ENCODE measurements around the gene HOXB7.

HOXB7 gene

DNA sequence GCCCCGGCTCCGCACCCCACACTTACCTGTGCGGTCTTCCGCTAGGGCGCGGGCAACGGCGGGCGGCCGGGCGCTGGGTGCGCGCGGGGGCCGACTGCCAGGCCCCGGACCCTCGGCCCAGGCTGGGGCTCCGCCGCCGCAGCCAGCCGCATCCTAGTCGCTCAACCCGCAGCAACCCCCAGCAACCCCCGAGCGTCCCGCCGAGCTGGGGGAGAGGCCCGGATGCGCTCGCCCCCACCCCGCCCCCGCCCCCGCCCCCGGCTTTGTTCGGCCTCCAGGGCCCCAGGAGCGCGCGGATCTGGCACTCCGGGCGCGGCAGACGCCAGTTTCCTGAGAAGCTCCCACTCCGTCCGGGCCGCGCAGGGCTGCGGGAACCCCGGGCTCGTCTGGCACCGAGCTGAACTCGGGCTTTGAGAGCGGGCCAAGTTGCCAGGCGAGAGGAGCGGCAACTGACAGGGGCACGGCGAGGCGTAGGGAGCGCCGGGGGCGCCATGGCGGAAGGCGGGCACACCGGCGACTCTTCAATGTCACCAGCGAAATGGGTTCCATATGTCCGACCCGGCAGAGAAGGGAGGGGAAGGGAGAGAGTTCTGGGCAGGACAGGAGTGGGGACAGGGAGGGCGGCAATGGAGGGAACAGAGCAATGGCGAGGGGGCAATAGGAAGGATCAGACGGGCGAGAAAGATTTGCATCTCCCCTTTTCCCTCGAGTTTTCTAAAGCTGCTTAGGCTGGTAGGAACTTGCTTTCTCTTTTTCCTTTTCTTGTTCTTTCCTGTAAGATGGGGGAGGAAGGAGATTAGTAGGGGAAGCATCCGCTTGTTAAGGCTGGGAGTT lies 46.4 kb downstream of the HOXB7 start:
- DNase-seq = no peak

DNA sequence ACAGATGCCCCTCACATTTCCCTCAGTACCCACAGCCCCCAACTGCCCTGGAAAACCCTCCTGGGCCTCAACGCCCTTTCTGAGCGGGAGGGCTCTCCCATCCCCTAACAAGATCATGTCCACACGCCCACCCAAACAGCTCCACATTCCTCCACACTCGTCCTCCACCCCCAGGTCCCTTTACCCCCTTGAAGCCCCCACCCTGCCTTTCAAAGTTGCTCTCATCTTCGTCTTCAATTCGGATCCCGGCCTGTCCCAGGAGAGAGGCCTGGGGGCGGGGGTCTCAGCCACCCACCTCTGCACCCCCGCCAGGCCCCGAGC lies 47.0 kb downstream of the HOXB7 start:
- DNase-seq = no peak

DNA sequence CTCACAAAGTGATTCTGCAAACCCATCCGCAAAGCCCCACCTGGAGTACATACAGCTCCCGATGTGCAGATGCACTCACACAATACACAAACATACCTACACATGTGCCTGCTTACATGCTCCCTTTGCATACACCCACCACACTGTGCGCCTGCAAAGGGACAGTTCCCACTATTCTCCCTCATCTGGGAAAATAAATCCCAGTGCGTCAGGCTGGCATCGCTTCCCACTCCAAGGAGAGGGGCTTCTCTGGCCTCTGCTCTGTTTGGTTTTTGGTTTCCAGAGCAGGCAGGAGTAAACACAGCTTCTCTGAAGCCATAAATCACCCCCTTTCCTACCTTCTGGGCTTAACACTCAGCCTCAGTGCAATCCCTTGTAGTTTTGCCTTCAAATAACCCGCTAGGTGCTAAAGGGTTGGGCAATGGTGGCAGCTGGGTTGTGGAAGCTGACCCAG lies 47.4 kb downstream of the HOXB7 start:
- DNase-seq = no peak

DNA sequence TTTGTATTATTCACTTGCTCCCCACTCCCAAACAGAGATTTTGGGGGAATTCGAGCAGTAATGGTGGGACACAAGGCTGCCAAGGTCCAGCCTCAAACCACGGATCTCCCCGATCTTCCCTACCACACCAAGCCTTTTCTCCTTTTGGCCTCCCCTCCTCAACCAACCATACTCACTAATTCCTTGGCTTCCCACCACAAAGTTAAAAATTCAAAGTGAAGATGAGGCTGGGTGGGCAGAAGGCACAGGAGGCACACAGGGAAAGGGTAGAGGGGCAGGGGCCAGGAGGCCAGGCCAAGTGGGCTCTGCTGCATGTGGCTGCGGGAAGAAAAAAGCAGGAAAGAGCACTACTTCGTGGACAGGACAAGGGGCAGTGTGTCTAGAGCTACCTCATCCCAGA lies 47.9 kb downstream of the HOXB7 start:
- DNase-seq = no peak

DNA sequence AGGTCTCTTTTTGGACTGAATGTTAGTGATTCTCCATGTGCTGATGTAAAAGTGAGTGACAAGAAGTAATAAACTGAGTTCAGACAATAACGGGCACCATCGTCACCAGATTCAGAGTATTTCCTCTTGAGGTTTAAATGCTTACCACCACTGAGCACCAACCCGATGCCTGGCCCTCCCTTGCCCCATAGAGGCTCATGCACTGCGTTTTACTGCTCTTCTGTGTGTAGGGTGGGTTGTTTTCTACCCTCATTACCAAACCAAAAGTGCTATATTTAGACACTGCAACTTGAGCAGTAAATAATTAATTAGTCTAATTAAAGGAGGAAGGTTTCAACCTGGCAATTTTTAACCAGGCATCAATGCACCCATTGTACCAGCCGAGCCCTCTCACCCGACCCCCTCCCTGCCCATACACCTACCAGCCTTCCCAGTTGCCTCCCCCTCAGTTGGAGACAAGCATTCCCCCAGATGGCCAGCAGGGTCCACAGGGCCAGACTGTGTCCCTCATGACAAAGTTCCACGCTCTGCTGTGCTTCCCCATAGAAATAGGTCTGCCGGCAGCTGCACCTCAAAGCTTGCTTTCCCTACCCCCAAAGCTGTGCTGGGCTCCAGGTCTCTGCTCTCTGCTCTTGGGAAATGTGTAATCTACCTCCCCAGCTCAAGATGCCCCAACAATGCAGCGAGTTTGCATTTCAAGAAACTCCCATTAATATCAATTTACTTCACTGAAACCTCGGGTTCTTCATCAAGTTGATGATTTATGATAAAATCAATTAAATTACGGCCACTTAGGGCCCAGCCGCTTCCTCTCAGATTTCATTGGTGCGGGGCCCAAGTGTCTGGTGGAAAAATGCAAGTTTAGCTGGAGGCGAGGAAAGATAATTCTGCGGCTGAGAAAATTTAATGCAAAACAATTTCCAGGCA lies 48.7 kb downstream of the HOXB7 start:
- no peak for DNase-seq

DNA sequence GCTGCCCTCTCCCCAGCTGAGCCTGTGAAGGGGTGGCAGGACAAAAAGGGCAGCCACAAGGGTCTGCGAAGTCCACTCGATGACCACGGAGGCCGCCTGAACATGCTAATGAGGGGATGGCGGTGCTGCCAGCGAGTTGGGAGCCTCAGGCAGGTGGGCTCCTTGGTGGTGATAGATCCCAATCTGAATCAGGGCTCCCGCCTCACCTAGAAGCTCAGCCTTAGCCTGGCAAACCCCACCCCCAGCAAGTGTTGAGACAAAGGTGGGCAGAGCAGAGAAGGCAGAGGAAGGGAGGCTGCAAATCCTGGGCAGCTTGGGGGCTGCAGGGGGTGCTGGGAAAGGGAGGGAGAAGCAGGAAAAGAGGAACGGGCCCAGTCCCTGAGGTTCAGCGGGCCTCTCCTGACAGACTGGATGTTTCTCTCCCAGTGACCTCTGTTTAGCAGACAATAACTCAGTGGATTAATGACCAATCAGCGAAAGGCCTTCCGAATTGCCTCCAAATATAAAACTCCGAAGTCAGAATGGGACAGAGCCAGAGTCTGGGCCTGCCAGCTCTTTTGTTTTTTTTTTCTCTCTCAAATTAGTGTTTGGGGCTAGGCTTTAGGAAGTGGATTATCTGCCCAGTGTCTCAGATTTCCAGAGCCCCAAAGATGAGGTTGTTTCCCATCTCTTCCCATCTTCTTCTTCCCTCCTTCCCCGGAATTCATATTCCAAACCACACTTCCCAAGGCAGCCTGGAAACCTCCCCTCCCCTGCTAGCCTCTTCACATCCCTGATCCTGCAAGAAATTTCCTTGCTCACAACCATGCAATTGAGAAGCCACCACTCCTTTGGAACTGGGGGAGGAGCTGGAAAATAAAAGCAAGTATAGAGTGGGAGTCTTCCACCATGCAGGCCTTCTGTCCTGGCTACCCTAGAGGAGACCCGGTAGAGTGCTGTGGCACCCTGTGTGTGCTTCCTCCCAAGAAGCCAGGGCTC lies 50.7 kb downstream of the HOXB7 start:
- no peak for DNase-seq

DNA sequence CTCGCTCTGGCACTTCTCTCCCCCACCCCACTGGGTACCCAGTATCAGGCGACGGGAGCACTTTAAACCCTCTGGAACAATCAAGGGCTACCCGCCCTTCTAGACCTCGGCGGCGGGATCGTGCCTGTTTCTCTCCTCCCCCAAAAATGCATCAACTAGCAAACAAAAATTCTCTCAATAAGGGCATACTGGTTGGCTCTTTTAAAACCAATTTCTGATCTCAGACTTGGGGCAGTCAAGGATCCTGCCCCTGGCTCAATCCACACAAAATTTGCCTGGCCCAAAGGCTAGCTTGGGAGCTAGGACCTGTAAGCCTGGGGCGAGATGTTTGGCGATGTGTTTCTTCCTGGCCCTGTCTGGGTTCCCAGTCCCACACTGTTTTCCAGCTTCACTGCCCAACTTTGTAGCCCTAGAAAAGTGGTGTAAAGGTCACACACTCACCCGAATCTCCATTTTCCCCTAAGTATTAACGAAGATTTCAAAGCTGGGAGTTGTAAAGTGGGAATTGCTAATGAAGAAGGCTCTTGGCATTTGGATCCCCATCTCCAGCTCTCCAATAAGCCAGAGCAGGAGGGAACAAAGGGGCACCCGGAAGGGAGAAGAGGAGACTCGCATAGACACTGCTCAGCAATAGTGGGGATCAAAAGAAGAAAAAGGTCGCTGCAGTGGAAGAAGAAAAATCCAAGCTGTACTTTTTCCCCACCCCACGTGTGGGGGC lies 51.5 kb downstream of the HOXB7 start:
- DNase-seq = no peak

DNA sequence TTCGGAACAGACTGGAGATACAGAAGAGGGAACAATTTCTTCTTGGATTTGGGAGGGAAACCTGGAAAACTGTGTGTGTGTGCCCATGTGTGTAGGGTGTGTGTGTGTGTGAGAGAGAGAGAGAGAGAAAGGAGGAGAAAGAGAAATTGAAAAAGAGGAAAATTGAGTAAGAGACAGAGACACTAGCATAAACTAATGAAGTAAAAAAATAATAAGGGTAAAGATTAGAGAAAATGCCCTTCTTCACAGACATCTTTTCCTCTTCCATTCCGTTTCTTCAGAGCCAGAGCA lies 52.0 kb downstream of the HOXB7 start:
- no peak for DNase-seq

DNA sequence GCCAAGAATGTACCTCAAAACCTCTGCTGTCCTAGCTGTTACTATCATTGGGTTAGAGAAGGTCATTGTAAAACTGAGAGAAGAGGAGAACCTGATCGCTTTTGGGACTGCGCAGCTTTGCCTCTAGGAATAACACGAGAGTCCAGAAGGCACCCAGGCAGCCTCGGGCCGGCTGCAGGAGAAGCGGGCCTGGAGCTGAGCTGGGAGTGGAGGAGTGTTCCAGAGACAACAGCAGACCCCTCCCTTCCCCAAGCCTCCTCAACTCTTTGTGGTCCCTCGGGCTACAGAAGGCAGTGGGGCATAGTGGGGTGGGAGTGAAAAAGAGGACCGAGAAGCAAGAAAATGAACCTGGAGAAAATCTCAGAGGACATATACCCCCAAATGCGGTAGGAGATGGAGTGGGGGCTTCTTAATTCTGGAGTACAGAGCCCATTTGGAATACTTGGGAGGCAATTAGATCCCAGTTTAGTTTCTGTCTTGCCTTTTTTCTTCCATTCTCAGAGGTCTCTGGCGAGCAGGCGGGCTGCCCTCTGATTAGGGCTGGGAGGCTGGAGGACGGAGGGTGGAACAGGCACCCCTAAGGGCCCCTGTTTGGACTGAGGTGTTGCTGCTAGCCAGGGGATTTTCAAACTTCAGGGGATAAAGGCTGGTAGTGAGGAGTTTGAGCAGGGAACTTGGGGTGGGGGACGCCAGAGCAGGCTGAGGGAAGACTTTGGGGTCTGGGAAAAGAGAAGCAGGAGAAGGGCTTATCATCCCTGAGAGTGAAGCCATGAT lies 52.6 kb downstream of the HOXB7 start:
- DNase-seq = no peak
